NCI-H1092 (cell line): ENCODE data around the gene SMIM31.

Source experiments
- DNase-seq: peaks from one replicate; lab custom pipeline; 2025; lab: John Stamatoyannopoulos, UW

The SMIM31 gene

GRCh38 chr4:164753873-164754488, at the start of gene SMIM31:
TSS of gene SMIM31 (plus strand) at chr4:164754131. CDS start at chr4:164770444, 16,313 bp downstream.
- DNase-seq: no peak

- DNase-seq: no peak
These were observed 47.3 kb upstream of the SMIM31 start for GRCh38 chr4:164706675-164707074.

GRCh38 chr4:164716901-164717300, 37.0 kb upstream of the SMIM31 start:
- no peak for DNase-seq

- DNase-seq: no peak
These were observed 35.1 kb upstream of the SMIM31 start for GRCh38 chr4:164718827-164719226.

- DNase-seq: no peak
These were observed 28.9 kb upstream of the SMIM31 start for GRCh38 chr4:164725066-164725465.

GRCh38 chr4:164730705-164731393, 23.1 kb upstream of the SMIM31 start:
- no peak for DNase-seq

GRCh38 chr4:164731827-164732474, 22.0 kb upstream of the SMIM31 start:
- no peak for DNase-seq

- DNase-seq: no peak
These were observed 19.4 kb upstream of the SMIM31 start for GRCh38 chr4:164734484-164734883.

- no peak for DNase-seq
These were observed 5.6 kb upstream of the SMIM31 start for GRCh38 chr4:164748375-164748774.

GRCh38 chr4:164755432-164755831, 1.5 kb downstream of the SMIM31 start:
- DNase-seq: no peak

- DNase-seq: no peak
These were observed 2.8 kb downstream of the SMIM31 start for GRCh38 chr4:164756686-164757085.

GRCh38 chr4:164761241-164761640, 7.3 kb downstream of the SMIM31 start:
- DNase-seq: no peak

- no peak for DNase-seq
These were observed 7.9 kb downstream of the SMIM31 start for GRCh38 chr4:164761746-164762275.

GRCh38 chr4:164765096-164765495, 11.2 kb downstream of the SMIM31 start:
- no peak for DNase-seq

- DNase-seq: no peak
These were observed 11.9 kb downstream of the SMIM31 start for GRCh38 chr4:164765833-164766232.

GRCh38 chr4:164768516-164768915, 14.6 kb downstream of the SMIM31 start:
- no peak for DNase-seq

- no peak for DNase-seq
These were observed 16.2 kb downstream of the SMIM31 start for GRCh38 chr4:164770010-164770724.

- DNase-seq: no peak
These were observed 17.2 kb downstream of the SMIM31 start for GRCh38 chr4:164771088-164771487.

GRCh38 chr4:164772076-164772475, 18.1 kb downstream of the SMIM31 start:
- no peak for DNase-seq

- no peak for DNase-seq
These were observed 25.1 kb downstream of the SMIM31 start for GRCh38 chr4:164779080-164779479.

GRCh38 chr4:164779811-164780216, 25.9 kb downstream of the SMIM31 start:
- DNase-seq: no peak

- DNase-seq: no peak
These were observed 26.9 kb downstream of the SMIM31 start for GRCh38 chr4:164780839-164781238.
